HFF-Myc (cell line): ENCODE results near the gene C6orf141.
A peak's percentile ranks its signal among the peaks of the same experiment; 100 is the strongest.

ENCODE experiments used
- DNase-seq: peaks from one replicate; pipeline ENCODE4 v3.0.0-alpha.2; 2011; ENCODE audit warnings: low read depth; ENCODE audit errors: extremely low read depth
- H3K4me3 ChIP-seq: replicated peaks from 2 replicates; pipeline ENCODE4 v1.5.1; 2011; ENCODE audit warnings: low read depth, mild to moderate bottlenecking, control low read depth, low read length
- TF ChIP-seq, protein P1 (sequence below): IDR thresholded peaks from 2 replicates; pipeline ENCODE4 v1.5.1; 2012; ENCODE audit warnings: mild to moderate bottlenecking, low read depth, low read length, control low read depth; ENCODE audit errors: missing control alignments

Gene C6orf141

DNA sequence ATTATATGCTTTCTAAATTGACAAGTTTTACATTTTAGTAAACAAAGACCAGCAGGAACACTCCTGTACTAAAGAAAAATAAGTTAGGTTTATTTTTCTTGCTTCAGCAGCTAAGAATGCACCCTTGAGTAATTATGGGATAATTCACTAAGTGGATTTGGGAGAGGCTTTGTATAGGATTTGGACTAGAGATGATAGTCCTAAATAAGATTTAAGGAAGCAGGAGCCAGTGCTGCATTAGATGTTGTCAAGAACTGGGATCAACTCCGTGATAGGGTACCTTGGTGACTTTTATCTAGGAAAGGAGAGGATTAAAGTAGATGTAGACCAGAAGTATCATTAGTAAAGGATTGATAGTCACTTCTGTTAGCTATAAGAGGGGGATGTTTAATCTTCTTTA lies 4.1 kb upstream of the C6orf141 start:
- DNase-seq: no peak
- H3K4me3 ChIP-seq: no peak overlapping the region
- TF ChIP-seq, protein P1, sequence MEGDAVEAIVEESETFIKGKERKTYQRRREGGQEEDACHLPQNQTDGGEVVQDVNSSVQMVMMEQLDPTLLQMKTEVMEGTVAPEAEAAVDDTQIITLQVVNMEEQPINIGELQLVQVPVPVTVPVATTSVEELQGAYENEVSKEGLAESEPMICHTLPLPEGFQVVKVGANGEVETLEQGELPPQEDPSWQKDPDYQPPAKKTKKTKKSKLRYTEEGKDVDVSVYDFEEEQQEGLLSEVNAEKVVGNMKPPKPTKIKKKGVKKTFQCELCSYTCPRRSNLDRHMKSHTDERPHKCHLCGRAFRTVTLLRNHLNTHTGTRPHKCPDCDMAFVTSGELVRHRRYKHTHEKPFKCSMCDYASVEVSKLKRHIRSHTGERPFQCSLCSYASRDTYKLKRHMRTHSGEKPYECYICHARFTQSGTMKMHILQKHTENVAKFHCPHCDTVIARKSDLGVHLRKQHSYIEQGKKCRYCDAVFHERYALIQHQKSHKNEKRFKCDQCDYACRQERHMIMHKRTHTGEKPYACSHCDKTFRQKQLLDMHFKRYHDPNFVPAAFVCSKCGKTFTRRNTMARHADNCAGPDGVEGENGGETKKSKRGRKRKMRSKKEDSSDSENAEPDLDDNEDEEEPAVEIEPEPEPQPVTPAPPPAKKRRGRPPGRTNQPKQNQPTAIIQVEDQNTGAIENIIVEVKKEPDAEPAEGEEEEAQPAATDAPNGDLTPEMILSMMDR: no peak

DNA sequence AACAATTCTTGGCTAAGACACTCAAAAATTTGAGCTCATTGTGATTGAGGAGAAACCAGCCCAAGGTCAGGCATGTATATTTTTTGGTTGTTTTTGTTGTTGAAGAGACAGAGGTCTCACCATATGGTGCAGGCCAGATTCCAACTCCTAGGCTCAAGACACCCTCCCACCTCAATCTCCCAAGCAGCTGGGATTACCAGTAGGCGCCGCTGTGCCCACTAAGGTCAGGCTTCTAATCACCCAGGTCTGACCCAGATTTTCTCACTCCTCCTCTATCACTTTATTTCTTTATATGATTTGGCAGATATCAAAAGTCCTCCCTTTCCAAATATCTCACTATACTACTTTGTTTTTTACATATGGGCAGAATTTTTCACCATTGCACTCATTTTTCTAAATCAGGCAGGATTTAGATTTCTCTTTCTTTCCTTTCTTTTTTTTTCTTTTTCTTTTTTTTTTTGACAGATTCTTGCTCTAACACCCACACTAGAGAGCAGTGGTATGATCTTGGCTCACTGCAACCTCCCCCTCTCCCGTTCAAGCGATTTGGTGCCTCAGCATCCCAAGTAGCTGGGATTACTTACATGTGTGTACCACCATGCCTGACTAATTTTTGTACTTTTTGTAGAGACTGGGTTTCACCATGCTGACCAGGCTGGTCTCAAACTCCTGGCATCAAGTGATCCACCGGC lies 1.7 kb upstream of the C6orf141 start:
- TF ChIP-seq, protein P1: no peak
- no peak overlapping the region for H3K4me3 ChIP-seq
- no peak for DNase-seq

DNA sequence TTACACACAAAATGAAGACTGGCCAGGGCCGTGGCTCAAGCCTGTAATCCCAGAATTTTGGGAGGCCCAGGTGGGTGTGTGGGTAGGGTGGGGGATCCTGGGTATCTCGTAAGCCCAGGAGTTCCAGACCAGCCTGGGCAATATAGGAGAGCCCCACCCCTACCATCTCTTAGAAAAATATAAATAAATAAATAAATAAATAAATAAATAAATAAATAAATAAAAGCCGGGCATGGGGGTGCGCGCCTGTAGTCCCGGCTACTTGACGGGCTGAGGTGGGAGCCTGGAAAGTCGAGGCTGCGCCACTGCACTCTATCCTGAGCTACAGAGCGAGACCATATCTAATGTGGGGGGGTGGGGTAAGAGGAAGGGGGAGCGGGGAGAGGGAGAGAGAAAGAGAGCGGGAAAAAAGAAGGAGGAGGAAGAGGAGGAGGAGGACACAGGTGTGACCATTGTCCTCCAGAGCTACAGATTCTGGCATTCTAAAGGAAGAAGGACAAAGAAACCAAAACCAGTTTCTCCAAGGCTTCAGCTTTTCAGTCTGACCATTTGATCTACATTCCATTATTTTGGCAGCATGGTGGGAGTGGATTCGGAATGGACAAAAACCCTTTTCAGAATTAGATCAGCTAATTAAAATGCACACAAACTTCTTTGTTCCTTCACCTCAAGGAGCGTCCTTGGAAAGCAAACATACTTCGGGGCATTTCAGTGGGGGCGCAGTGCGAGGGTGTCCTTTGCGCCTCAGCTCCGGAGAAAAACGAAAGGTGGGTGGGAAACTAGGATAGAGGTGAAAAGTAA lies 577 bp upstream of the C6orf141 start:
- DNase-seq: no peak
- H3K4me3 ChIP-seq: peak overlapping the region; percentile 68
- TF ChIP-seq, protein P1: no peak

DNA sequence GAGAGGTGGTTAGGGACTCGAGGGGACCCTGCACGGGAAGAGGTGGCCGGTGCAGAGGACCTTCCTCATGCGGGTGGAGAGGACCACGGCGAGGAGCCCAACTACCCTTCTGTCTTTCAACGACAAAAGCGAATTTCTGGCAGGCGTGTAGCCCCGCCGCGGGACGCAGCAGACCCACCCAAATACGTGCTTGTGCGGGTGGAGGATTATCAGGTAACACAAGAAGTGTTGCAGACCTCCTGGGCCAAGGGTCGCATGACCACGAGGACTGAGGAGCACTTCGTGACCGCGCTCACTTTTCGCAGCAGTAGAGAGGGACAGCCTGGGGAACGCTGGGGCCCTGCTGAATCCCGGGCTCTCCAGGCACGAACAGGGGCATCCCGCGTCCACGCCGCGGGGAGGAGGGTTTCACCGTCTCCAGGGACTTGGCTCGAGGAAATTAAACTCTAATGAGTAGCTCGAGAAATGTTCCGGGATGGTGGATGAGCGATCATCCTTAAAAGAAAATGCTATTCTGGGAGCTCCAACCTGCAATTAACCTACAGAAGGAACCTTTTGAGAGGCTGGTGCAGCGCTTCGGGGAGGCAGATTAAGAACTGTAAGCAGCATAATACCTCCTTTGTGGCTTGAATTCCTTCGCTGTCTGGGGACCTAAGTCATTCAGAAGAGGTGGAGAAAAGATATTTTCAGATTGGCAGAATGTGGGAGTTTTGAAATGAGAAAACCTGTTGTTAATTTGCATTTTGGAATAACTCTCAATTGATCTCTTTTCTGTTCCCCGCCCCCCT lies 804 bp downstream of the C6orf141 start:
- DNase-seq: no peak
- peak overlapping the region; percentile 68 for H3K4me3 ChIP-seq
- TF ChIP-seq, protein P1: no peak

DNA sequence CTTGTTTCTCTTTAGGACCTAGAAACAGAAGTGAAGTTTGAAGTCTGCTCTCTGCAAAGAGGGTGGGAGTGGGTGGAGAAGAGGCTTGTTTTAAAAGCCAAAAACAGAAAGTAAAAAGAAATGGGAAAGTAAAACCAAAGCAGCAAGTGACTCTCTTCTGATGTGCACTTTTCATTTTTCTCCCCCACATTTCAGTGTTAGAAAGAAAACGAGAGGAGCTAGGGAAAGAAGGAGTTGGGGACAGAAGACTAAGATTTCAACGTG lies 1.3 kb downstream of the C6orf141 start:
- peak overlapping the region; percentile 68 for H3K4me3 ChIP-seq
- no peak for DNase-seq
- TF ChIP-seq, protein P1: no peak

DNA sequence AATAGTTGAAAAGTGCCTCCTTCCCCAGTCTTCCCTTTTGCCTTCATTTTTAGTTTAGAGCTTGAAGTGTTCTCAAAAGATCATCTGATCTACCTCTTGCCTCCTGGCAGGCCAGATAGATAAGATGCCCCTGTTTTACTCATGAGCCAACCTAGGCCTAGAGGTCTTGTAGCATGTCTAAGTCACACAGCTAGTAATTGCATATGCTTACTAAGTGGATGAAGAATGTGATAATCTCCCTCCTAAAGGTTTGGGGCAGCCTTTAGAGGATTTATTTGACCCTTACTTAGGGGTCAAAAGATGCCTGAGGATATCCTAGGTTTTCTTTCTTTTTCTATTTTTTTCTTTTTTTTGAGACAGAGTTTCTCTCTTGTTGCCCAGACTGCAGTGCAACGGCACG lies 2.1 kb downstream of the C6orf141 start:
- DNase-seq: no peak
- peak overlapping the region; percentile 68 for H3K4me3 ChIP-seq

More for the DNA sequence above, 2.1 kb downstream of the C6orf141 start:
- TF ChIP-seq, protein P1: no peak
